ENCODE results near the gene ARHGAP9.
A peak's percentile ranks its signal among the peaks of the same experiment; 100 is the strongest.
"Not testable (repeated sequence)": the region's sequence is repeated elsewhere in the genome, so short reads cannot be mapped to it uniquely, and the experiment has no call there.

ARHGAP9 gene

GRCh38 chr12:57479376-57480115, at the start of gene ARHGAP9:
Gene ARHGAP9 (minus strand): TSS chr12:57479866. CDS start chr12:57479406, 460 bp downstream.
- DNase-seq = peak; percentile 48 to 58

GRCh38 chr12:57528831-57529555, 49.3 kb upstream of the ARHGAP9 start:
- DNase-seq = no peak

DNA sequence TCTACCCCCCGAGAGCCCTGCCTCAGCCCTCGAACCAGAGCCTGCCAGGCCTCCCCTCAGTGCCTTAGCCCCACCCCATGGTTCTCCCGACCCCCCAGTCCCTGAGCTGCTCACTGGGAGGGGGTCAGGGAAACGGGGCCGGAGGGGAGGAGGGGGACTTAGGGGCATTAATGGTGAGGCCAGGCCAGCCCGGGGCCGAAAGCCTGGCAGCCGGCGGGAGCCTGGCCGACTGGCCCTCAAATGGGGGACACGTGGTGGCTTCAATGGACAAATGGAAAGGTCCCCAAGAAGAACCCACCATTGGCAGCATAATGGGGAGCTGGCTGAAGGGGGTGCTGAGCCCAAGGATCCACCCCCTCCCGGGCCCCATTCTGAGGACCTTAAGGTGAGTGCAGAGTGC, 48.5 kb upstream of the ARHGAP9 start:
- no peak for DNase-seq

GRCh38 chr12:57527184-57527583, 47.5 kb upstream of the ARHGAP9 start:
- DNase-seq = no peak

- no peak for DNase-seq
Measured at GRCh38 chr12:57526477-57527126, 46.9 kb upstream of the ARHGAP9 start.

GRCh38 chr12:57525615-57526383, 46.1 kb upstream of the ARHGAP9 start:
- no peak for DNase-seq

DNA sequence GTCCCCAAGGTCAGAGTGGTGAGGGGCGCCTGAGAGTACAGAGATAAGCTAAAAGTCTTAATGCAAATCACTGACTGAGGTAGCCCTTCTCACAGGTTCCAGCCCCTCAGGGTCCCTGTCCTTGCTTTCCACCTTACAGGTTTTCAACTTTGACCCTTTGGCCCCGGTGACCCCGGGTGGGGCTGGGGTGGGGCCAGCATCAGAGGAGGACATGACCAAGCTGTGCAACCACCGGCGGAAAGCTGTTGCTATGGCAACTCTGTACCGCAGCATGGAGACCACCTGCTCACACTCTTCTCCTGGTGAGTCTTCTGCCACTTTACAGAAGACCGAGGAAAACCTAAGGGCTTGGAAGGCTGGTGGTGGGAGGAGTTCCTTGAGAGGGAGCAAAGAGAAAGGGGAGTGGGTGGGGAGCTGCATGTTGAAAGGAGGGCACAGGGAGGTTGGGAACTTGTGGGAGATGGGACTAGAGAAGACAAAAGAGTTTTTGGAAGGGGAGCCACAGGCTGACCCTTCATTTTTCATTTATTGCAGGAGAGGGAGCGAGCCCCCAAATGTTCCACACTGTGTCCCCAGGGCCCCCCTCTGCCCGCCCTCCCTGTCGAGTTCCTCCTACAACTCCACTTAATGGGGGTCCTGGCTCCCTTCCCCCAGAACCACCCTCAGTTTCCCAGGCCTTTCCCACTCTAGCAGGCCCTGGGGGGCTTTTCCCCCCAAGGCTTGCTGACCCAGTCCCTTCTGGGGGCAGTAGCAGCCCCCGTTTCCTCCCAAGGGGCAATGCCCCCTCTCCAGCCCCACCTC, 45.3 kb upstream of the ARHGAP9 start:
- DNase-seq = no peak

DNA sequence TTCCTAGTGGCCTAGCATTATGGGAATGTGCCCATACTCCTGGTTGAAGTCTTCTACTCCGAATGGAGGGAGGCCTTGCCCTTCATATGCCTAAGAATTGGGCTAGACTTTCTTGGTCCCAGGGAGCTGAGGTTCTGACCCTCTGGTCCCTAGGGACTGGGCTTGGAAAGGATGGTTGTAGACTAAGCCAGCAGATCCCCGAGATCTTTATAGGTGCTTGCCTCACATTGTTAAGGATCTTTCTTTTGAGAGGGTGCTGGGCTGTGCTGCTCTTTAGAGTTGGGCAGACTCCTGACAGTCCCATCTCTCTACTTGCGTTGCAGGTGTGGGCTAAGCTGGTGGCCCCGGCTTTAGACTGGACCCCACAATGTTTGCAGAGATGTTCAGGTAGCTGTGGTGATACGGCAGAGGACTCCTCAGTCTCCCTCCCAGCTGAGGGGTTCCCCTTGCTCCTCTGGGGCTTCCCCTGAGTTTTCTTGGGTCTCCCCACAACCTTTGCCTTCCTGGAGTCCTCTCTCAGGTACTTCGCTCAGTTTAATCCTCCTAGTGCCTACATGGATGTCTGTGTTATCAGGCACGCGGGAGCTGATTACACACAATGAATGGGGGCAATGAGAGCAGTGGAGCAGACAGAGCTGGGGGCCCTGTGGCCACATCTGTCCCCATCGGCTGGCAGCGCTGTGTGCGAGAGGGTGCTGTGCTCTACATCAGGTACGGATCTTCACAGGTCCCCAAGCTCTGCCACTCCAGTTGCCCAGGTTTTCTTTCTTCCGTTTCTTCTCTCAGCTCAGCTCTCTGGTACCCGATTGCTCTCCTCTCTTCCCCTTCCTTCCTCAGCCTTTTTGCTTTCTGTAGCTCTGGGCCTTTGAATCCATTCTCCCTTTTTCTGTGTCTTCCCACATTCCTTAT, 44.3 kb upstream of the ARHGAP9 start:
- peak; percentile 19 to 20 for DNase-seq

- peak; percentile 36 to 46 for DNase-seq
Measured at GRCh38 chr12:57522887-57523705, 43.4 kb upstream of the ARHGAP9 start.

- DNase-seq = peak; percentile 88 to 90
Measured at GRCh38 chr12:57522011-57522886, 42.6 kb upstream of the ARHGAP9 start, which contains the start of gene MBD6. Gene MBD6 (plus strand): TSS chr12:57522824. CDS start chr12:57524304, 1,480 bp downstream.

DNA sequence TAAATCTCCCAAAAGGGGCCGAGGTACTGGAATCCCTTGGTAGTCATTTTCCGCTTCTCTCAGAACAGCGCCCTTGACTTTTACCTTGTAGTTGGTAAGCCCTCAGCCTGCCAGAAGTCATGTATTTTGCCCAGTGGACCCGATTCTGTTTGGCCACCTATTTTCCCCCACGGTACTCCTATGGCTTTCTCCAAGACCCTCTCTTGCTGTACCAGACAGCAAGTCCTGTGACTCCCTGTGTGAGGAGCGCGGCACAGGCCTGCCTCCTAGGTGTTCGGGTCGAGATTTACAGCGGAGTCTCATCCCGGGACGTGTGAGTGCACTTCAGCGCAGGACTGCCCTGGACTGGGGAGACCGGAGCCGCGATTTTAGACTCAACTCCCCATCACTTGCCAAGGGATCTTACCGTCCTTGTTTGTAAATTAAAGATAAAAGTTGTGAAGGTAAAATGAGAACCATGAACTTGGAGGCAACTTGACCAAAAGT, 41.9 kb upstream of the ARHGAP9 start:
- peak; percentile 17 to 30 for DNase-seq

DNA sequence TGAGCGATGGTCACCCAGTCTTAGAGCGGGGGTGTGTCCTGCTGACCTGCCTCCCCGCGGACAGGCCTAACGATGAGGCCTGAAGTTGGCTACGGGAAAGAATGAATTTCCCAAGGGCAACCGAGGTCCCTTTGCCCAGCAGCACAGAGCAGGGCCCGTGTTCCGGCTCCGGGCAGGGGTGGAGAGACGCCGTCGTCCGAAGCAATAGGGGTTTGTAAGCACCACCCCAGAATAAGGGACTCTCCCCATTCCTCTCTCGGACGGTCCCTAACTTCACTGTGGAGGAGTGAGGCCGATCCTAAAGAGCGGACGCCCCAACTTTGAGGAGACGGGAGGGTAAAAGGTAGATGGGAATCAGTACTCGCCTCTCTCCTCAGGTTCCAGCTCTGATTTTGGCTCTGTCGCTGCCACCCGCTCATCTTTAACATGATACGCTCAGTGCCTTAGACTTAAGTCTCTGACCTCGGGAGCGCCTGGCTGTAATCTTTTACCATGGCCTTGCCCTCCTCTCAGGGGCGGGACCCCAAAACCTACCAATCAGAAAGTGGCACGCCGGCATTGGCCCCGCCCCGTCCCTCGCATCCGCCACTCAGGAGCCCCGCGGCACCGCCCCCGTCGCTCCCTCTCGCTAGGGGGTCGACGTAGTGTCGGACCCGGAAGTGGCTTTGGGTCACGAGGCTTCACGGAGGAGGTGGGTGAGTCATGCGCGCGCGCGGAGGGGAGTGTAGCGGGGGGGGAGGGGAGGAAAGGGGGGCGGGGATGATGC, 40.6 kb upstream of the ARHGAP9 start, which contains the start of gene DDIT3:
Gene DDIT3 (minus strand): TSS at position 462 of the 766 bp plus-strand sequence. CDS start 3,108 bp downstream, outside the sequence.
- peak; percentile 99 to 100 for DNase-seq

GRCh38 chr12:57519796-57520052, 40.1 kb upstream of the ARHGAP9 start:
- peak; percentile 36 to 43 for DNase-seq

DNA sequence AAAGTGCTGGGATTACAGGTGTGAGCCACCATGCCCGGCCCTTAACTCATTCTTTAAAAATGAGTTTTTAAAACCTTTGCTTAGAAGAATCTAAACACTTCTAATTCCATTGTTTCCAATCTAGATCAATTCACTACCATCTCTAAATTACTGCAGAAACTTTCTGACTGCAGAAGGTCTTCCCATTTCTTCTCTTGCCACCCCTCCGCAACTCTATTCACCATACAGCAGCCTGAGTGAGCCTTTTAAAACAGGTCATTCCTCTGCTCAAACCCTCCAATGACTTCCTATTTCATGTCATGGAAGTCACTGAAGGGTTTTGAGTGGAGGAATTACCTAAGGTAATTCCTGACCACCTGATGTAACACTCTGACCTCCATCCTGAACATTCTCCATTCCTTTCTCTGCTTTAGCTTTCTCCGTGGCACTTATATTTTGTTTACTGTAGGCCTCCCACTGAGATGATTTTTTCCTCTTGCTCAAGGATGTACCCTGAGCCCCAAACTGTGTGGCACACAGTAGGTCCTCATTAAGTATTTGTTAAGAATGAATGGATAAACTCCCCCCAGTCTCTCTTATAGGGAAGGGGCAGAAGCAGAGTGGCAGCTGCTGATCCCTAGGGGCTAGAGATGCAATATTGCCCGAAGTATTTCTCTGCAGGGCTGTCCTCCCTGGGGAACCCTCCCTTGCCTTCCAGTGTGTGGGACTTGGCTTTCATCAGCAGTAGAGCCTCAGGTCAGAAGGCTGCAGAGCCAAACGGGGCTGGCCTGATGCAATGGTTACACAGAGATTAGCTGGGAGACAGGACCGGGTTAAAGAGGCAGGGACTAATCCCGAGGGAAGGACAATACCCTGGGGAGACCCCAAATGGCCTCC, 39.5 kb upstream of the ARHGAP9 start:
- peak in 1 of 2 experiments; percentile 32 for DNase-seq

DNA sequence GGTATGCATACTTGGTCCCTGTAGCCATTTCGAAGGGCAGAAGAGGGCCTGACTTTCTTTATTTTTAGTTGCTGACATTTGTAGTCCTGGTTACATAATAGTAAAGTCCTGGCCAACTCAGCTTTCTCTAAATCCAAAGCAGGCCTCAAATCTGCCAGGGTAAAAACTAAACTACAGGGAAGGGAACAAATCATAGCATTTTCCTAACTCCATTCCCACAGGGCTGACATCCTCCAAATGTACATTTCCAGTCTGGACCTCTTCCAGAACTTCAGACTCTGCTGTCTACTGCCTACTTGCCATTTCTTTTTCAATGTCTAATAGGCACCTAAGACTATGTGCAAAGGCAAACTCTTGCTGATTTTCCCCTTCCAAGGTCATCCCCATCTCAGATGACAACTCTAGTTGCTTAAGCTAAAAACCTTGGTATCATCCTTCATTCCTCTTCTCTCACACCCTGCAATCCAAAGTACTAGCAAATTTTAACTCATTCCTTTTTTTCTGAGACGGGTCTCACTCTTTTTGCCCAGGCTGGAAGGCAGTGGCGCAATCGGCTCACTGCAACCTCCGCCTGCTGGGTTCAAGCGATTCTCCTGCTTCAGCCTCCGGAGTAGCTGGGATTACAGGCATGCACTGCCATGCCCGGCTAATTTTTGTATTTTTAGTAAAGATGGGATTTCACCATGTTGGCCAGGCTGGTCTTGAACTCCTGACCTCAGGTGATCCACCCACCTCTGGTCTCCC, 38.7 kb upstream of the ARHGAP9 start:
- DNase-seq = no peak

- not testable (repeated sequence) for DNase-seq
Measured at GRCh38 chr12:57517718-57518117, 38.1 kb upstream of the ARHGAP9 start.

All from activated CD4-positive, alpha-beta T cell treated with anti-CD3 and anti-CD28 coated beads, Interleukin-2, amount 50 U/mL, for 48 hours (primary cell).